Loucy (cell line): Measurements from ENCODE around the gene MRPS6.

Experiments
- CTCF ChIP-seq: fragments of 200-600 bp; sonication (generic); conservative IDR thresholded peaks from 2 replicates; pipeline ENCODE4 v1.5.1; 2014; ENCODE audit warnings: mild to moderate bottlenecking, antibody characterized with exemption, low read length
- EZH2phosphoT487 ChIP-seq: fragments of 200-600 bp; IDR thresholded peaks from 2 replicates; pipeline ENCODE4 v1.6.1; 2018; ENCODE audit warnings: antibody characterized with exemption, mild to moderate bottlenecking, moderate library complexity, borderline replicate concordance

DNA sequence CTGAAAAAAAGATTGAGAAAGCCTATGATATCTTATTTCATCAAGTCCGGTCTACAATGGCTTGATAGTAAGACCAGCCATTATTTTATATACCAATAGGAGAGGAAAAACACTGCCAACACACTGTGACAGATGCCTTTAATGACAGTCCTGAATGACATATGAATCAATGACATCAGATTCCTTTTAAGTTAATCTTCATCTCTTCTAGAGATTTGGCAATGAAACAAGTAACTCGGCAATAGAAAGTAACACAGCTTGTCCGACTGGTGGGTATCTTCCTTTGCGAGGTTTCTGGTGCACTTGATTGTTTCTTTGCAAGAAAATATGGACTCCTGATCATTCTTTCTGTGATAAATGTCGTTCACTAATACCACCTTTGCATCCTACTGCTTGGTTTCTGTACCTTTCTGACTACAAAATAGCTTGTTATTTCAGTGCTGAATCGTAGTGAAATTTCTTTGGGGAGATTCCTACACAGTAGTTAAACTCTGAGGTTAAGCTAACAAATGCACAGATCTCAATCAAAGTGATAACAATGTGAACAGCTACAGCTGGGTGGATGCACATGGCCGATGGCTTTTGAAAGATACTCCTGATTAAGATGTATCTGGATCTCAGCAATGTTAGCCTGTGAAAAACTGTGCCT is 104.7 kb downstream of the MRPS6 start:
- TF ChIP-seq CTCF (no peak), EZH2phosphoT487 (no peak)
